ENCODE measurements around the gene PRKAR1B. TPM values are rescaled to one million over a fixed set of nuclear protein-coding genes. Genes with fewer than 3 reads are reported as not detected.
A peak's percentile ranks its signal among the peaks of the same experiment; 100 is the strongest.

PRKAR1B gene
- total RNA-seq, 1 experiment from 2014 or later: 43.3 TPM

DNA sequence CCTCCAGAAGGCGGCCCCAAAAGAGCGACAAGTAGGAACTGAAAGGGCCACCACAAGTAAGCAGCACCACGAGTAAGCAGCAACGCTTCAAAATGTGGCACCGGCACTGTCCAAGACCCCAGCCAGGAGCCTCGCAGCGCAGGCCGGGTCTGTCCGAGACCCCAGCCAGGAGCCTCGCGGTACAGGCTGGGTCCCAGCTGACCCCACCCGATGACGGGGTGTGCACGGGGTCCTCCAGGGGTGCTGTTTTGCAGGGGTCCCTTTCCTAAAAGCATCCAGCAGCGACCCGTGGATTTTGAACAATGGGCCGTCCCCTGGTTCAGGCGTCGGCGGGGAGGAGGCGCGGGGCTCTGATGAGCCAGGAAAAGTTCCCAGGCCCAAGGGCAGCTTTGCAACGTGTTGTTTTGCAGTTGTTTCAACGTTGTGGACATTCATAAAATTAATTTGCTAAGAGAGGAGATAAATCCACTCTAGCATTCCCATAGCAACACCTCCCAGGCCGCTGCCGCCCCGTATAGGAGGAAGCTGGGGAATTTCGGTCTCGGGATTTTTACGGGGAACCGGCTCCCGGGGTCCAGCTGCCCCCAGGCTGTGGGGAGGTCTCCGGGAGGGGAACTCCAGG, 155.9 kb downstream of the PRKAR1B start:
- H3K9me3 ChIP-seq (ENCODE audit: control insufficient read depth, low read depth, low read length): no peaks in the 10 kb centered on the region
- no CpG with 5 or more reads among the region's 33 CpGs for WGBS (ENCODE audit: extremely low coverage, insufficient read length, low lambda C conversion rate)
- no peak overlapping the region for H3K27ac Mint-ChIP-seq
- no peak overlapping the region for H3K4ac ChIP-seq (ENCODE audit: low read depth, low read length)
- peaks cover 0 to 5% of the 10 kb centered on the region in 2 experiments; a peak in 1 of 5 replicates for H3K9me3 Mint-ChIP-seq
- H3K56ac ChIP-seq (ENCODE audit: insufficient read length, low read depth, low read length): no peak overlapping the region
- no peak for DNase-seq
- no peak overlapping the region for H2BK20ac ChIP-seq (ENCODE audit: low read depth, low read length, poor library complexity, severe bottlenecking)
- no peak overlapping the region for H3K4me3 Mint-ChIP-seq
- no peak overlapping the region for H4K91ac ChIP-seq (ENCODE audit: insufficient read length, low read depth, low read length)
- no peaks in the 10 kb centered on the region; the same call in 1 of the 2 replicates for H3K4me1 ChIP-seq (ENCODE audit: insufficient read depth, low read length)
- H4K8ac ChIP-seq (replicated peaks; ENCODE audit: insufficient read length, low read depth, low read length): no peak overlapping the region
- no peak overlapping the region for H2AFZ ChIP-seq (ENCODE audit: low read length)
- H3K27me3 Mint-ChIP-seq (ENCODE audit: low read depth): peaks cover 2% of the 10 kb centered on the region
- H3K23me2 ChIP-seq (ENCODE audit: insufficient read length, low read depth, low read length, poor library complexity, severe bottlenecking): no peaks in the 10 kb centered on the region
- no peak overlapping the region for H2BK15ac ChIP-seq (ENCODE audit: low read depth, low read length)
- no peak for TF ChIP-seq CTCF (conservative IDR thresholded peaks at IDR 0.05)
- H3T11ph ChIP-seq (ENCODE audit: low read length): no peak overlapping the region
- no peak overlapping the region for H2BK5ac ChIP-seq (ENCODE audit: insufficient read length, low read length)
- no peak overlapping the region for H3K27ac ChIP-seq (ENCODE audit: insufficient read length, low read depth, low read length)
- peaks cover 11 to 22% of the 10 kb centered on the region in 2 experiments for H3K4me1 Mint-ChIP-seq
- H3K36me3 Mint-ChIP-seq (ENCODE audit: insufficient read depth in 1 of 3, low read depth in 3 of 3): peaks cover 13 to 15% (median 14%) of the 10 kb centered on the region in 3 experiments
- H4K5ac ChIP-seq (ENCODE audit: insufficient read length, low read depth, low read length): no peak overlapping the region
- H4K20me1 ChIP-seq (ENCODE audit: control insufficient read depth, insufficient read depth, insufficient read length): no peaks in the 10 kb centered on the region
- H3K27me3 ChIP-seq (ENCODE audit: insufficient read depth, low read length): no peaks in the 10 kb centered on the region
- H2BK12ac ChIP-seq (ENCODE audit: insufficient read length, low read depth, low read length): no peak overlapping the region
- peak overlapping the region; percentile 47; the same call in 1 of the 2 replicates for H3K14ac ChIP-seq (ENCODE audit: insufficient read depth, low read length)
- no peak overlapping the region for H3K9ac ChIP-seq (ENCODE audit: extremely low read depth, insufficient read length, low read length)
- H3K23ac ChIP-seq (ENCODE audit: insufficient read length, low read depth, low read length): no peak overlapping the region
- no peak overlapping the region for H2AK5ac ChIP-seq (ENCODE audit: insufficient read length, low read length)
- H3K79me2 ChIP-seq (ENCODE audit: insufficient read depth, low read length): no peaks in the 10 kb centered on the region
- no peak overlapping the region for H3K18ac ChIP-seq (ENCODE audit: insufficient read length, low read depth, low read length)
- H2BK120ac ChIP-seq (ENCODE audit: low read depth, low read length, poor library complexity, severe bottlenecking): no peak overlapping the region
- no peaks in the 10 kb centered on the region for H3K79me1 ChIP-seq (ENCODE audit: insufficient read depth, low read depth, low read length, poor library complexity, severe bottlenecking)
- no peak overlapping the region for H3K4me2 ChIP-seq (ENCODE audit: insufficient read depth, insufficient read length, low read length)
